DND-41 (cell line): ENCODE data around the gene IGSF23.

Experiments used
- ATAC-seq: fragments of 200-7000 bp; cut with Tn5 transposase; 3 replicates; pipeline ENCODE4 v1.9.1; 2021; ENCODE audit warnings: low read depth; ENCODE audit not compliant: insufficient read depth
- DNase-seq: peaks from one replicate; pipeline ENCODE4 v3.0.0-alpha.2; 2020
- H2AFZ ChIP-seq: 2 replicates; pipeline ENCODE4 v1.6.0; 2012; ENCODE audit warnings: low read depth, low read length
- H3K27ac ChIP-seq: 2 replicates; pipeline ENCODE4 v1.5.1; 2012; ENCODE audit warnings: low read length, inconsistent platforms
- H3K27me3 ChIP-seq: fragments of 200-600 bp; sonication (generic); 2 replicates; pipeline ENCODE4 v1.6.0; 2012; ENCODE audit warnings: low read length, mild to moderate bottlenecking, inconsistent platforms; ENCODE audit not compliant: insufficient read depth, poor library complexity
- H3K36me3 ChIP-seq: 2 replicates; pipeline ENCODE4 v1.5.1; 2012; ENCODE audit warnings: low read length, inconsistent platforms; ENCODE audit not compliant: insufficient read depth
- H3K4me1 ChIP-seq: 2 replicates; pipeline ENCODE4 v1.5.1; 2012; ENCODE audit warnings: mild to moderate bottlenecking, low read length; ENCODE audit not compliant: insufficient read depth
- H3K4me2 ChIP-seq: 2 replicates; pipeline ENCODE4 v1.6.0; 2012; ENCODE audit warnings: mild to moderate bottlenecking, moderate library complexity, low read length, inconsistent platforms; ENCODE audit not compliant: insufficient read depth
- H3K4me3 ChIP-seq, 2 experiments: fragments of 200-600 bp in 1 of 2; shearing (Covaris generic) in 1 of 2; 2 replicates each; pipeline ENCODE4 v1.5.1; 2012 to 2016; ENCODE audit warnings: inconsistent platforms in 2 of 2, low read length in 2 of 2, mild to moderate bottlenecking in 2 of 2, low read depth in 1 of 2, moderate library complexity in 1 of 2
- H3K79me2 ChIP-seq: 2 replicates; pipeline ENCODE4 v1.6.0; 2012; ENCODE audit warnings: low read length, inconsistent platforms; ENCODE audit not compliant: insufficient read depth
- H3K9ac ChIP-seq: 2 replicates; pipeline ENCODE4 v1.6.0; 2012; ENCODE audit warnings: low read depth, mild to moderate bottlenecking, inconsistent platforms, low read length, moderate library complexity
- H3K9me3 ChIP-seq: 2 replicates; pipeline ENCODE4 v1.5.1; 2012; ENCODE audit warnings: low read length, moderate library complexity, mild to moderate bottlenecking, inconsistent platforms; ENCODE audit not compliant: insufficient read depth, severe bottlenecking
- H4K20me1 ChIP-seq: 2 replicates; pipeline ENCODE4 v1.6.0; 2012; ENCODE audit warnings: low read length; ENCODE audit not compliant: insufficient read depth
- CTCF ChIP-seq: IDR thresholded peaks from 2 replicates; pipeline ENCODE4 v1.5.1; 2012; ENCODE audit warnings: borderline replicate concordance, low read length, moderate library complexity, mild to moderate bottlenecking; ENCODE audit not compliant: poor library complexity, severe bottlenecking; ENCODE audit errors: extremely low read depth
- EZH2 ChIP-seq: IDR thresholded peaks from 3 replicates; pipeline ENCODE4 v1.6.1; 2012; ENCODE audit warnings: borderline replicate concordance, low read depth, mild to moderate bottlenecking, moderate library complexity, low read length, inconsistent platforms; ENCODE audit not compliant: severe bottlenecking

IGSF23 gene

GRCh38 chr19:44613295-44614178 is at the start of gene IGSF23:
TSS of gene IGSF23 (plus strand) at chr19:44613563. CDS start at chr19:44613646, 83 bp downstream.
- no peak within 1 kb of the TSS for H3K27ac ChIP-seq
- H2AFZ ChIP-seq = no peak within 1 kb of the TSS
- no peaks in the 10 kb centered on the region for H3K4me1 ChIP-seq
- no peak for TF ChIP-seq CTCF
- TF ChIP-seq EZH2 = no peak
- no peaks in the 10 kb centered on the region for H3K9me3 ChIP-seq
- H3K27me3 ChIP-seq = peaks cover 5% of the 10 kb centered on the region
- no peak within 1 kb of the TSS for H3K4me2 ChIP-seq
- H3K4me3 ChIP-seq = no peak within 1 kb of the TSS
- H3K79me2 ChIP-seq = no peaks in the 10 kb centered on the region
- no peaks in the 10 kb centered on the region for H3K36me3 ChIP-seq
- no peaks in the 10 kb centered on the region for H4K20me1 ChIP-seq
- no peak for DNase-seq
- no peak for ATAC-seq
- H3K9ac ChIP-seq = no peak within 1 kb of the TSS

GRCh38 chr19:44566984-44567383 is 46.4 kb upstream of the IGSF23 start:
- Histone ChIP-seq H4K20me1 (no peaks in the 10 kb centered on the region), H3K4me2 (no peak overlapping the region), H3K36me3 (no peaks in the 10 kb centered on the region), H3K27ac (no peak overlapping the region), H3K27me3 (peaks cover 3% of the 10 kb centered on the region), H3K9me3 (no peaks in the 10 kb centered on the region), H3K4me3 (no peak overlapping the region), H3K79me2 (no peaks in the 10 kb centered on the region), H3K9ac (no peak overlapping the region), H2AFZ (no peak overlapping the region), H3K4me1 (no peaks in the 10 kb centered on the region)
- ATAC-seq (no peak), DNase-seq (no peak)
- no peak for TF ChIP-seq CTCF
- TF ChIP-seq EZH2 = no peak

DNA sequence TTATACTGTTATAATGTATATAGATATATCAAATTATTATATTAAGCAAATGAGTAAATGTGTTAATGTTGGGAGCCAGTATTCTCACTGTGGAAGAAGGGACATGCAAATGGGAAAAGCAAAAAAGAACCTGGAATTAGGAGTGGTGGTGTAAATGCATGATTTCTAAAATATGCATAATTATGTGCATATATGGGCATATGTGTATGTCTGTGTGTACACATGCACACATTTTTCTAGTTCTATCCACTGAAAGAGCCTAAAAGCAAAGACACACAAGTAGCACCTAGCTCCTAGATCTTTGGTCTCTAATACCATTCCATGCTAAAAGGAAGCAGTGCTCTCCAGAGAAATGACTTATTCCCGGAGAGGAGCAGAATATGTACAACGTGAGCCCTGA is 45.6 kb upstream of the IGSF23 start:
- Histone ChIP-seq H3K9ac (no peak overlapping the region), H4K20me1 (no peaks in the 10 kb centered on the region), H3K9me3 (no peaks in the 10 kb centered on the region), H3K27ac (no peak overlapping the region), H3K27me3 (peaks cover 3% of the 10 kb centered on the region), H3K79me2 (no peaks in the 10 kb centered on the region), H3K4me1 (no peaks in the 10 kb centered on the region), H3K4me2 (no peak overlapping the region), H2AFZ (no peak overlapping the region), H3K4me3 (no peak overlapping the region), H3K36me3 (no peaks in the 10 kb centered on the region)
- no peak for ATAC-seq
- TF ChIP-seq CTCF = no peak
- no peak for TF ChIP-seq EZH2
- no peak for DNase-seq
